Measurements from ENCODE around the gene RASSF1. TPM values are rescaled to one million over a fixed set of nuclear protein-coding genes. Genes with fewer than 3 reads are reported as not detected.

Gene RASSF1
- total and polyA plus RNA-seq, 2 of the 8 experiments (the other 6 are each of a cell fraction or from before 2014, with no cell fraction given) = 10.3 to 15.7 TPM

DNA sequence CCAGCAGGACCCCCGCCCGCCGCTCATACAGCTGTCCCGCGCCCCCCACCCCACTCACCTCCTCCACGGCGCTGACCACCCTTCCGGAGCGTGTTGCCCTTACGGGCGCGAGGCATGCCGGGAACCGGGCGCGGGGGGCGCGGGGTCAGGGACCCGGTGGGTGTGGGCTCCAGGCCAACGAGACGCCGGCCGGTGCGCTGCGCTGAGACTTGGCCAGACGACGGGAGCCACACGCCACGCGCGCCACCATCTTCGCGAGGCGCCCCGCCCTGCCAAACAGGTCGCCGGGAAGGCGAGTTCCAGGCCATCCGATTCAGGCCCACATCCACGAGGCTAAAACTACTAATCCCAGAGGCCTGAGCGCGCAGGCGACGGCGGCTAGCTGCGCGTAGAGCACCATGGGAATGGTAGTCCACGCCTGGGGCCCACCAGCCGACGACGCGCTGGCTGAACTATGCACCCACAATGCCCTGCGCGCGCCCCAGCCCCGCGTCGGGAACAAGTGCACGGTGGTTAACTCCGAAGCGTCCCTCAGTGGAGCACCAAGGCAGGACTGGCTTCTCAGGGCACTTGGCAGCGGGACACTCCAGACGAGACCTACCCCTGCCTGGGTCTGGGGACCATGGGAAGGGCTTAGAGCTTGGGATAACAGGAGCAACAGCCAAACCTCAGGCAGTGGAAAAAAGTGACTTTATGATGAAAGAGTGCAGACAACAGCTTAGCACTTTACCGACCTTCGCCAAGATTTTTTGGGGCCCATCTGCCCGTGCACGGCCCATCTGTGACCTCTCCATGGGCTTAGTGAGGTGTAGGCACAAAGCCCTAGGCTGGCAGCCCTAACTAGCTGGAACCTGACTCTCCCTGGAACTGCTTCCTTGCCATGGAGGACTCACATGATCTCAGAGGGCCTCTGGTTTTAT lies 48.2 kb downstream of the RASSF1 start, which contains the start of gene IFRD2:
TSS of gene IFRD2 (minus strand) at position 271 of the 920 bp plus-strand sequence. CDS start at position 116, 155 bp downstream.
- Histone ChIP-seq H3K23me2 (ENCODE audit: low read depth, low read length) (peaks cover 10% of the 10 kb centered on the region), H2AFZ (ENCODE audit: low read length) (0 out of 2 replicates have a peak within 1 kb of the TSS, but pooled peaks have one; percentile 61), H3K56ac (replicated peaks; ENCODE audit: insufficient read length, low read depth, low read length) (peak within 1 kb of the TSS; percentile 37), H3K4me3 (ENCODE audit: extremely low read depth in 1 of 4, insufficient read depth in 2 of 4, low read depth in 3 of 4, low read length in 4 of 4) (peak within 1 kb of the TSS; percentile 62 to 95 (median 94)), H2BK5ac (ENCODE audit: low read depth, low read length) (peak within 1 kb of the TSS; percentile 67; the same call in 1 of the 2 replicates), H3K9me3 (ENCODE audit: insufficient read depth in 2 of 2, low read depth in 1 of 2, low read length in 1 of 2) (no peaks in the 10 kb centered on the region), H3K4ac (replicated peaks; ENCODE audit: insufficient read length, low read depth, low read length) (peak within 1 kb of the TSS; percentile 88), H4K5ac (ENCODE audit: insufficient read length, low read depth, low read length) (peak within 1 kb of the TSS; percentile 44), H4K91ac (replicated peaks; ENCODE audit: insufficient read length, low read length) (peak within 1 kb of the TSS; percentile 75), H3K27me3 (replicated peaks in 1 of 4; ENCODE audit: control insufficient read depth in 3 of 4, extremely low read depth in 1 of 4, insufficient read depth in 3 of 4, low read length in 3 of 4) (no peaks in the 10 kb centered on the region; a peak in 1 of 7 replicates), H2AK5ac (ENCODE audit: low read depth, low read length) (peak within 1 kb of the TSS; percentile 71; the same call in 1 of the 2 replicates), H4K20me1 (replicated peaks in 1 of 2; ENCODE audit: control insufficient read depth in 1 of 2, insufficient read depth in 2 of 2, low read length in 2 of 2) (peaks cover 0 to 7% of the 10 kb centered on the region in 2 experiments), H4K8ac (ENCODE audit: extremely low read depth, insufficient read depth, low read length) (peak within 1 kb of the TSS; percentile 54; the same call in 1 of the 2 replicates), H3K23ac (ENCODE audit: insufficient read length) (no peak within 1 kb of the TSS), H2BK120ac (replicated peaks; ENCODE audit: low read depth, low read length) (no peak within 1 kb of the TSS), H3K79me1 (ENCODE audit: low read depth, low read length) (peaks cover 8% of the 10 kb centered on the region; the same call in 1 of the 2 replicates), H3K4me2 (ENCODE audit: insufficient read depth in 1 of 2, low read depth in 2 of 2, low read length in 2 of 2) (peak within 1 kb of the TSS; percentile 93 to 95), H2BK15ac (ENCODE audit: low read length) (peak within 1 kb of the TSS; percentile 92; the same call in 1 of the 2 replicates), H2BK12ac (ENCODE audit: low read depth, low read length) (no peak within 1 kb of the TSS), H3K14ac (ENCODE audit: insufficient read length) (no peak within 1 kb of the TSS), H3K36me3 (ENCODE audit: control insufficient read depth in 2 of 4, insufficient read depth in 4 of 4, low read length in 3 of 4) (peaks cover 16 to 27% (median 22%) of the 10 kb centered on the region in 4 experiments), H3K27ac (ENCODE audit: low read depth, low read length) (peak within 1 kb of the TSS; percentile 37; the same call in 1 of the 2 replicates), H2BK20ac (ENCODE audit: low read length) (0 out of 2 replicates have a peak within 1 kb of the TSS, but pooled peaks have one; percentile 61), H3K79me2 (ENCODE audit: control insufficient read depth in 1 of 2, insufficient read depth in 2 of 2, low read length in 2 of 2) (peaks cover 0 to 15% of the 10 kb centered on the region in 2 experiments; a peak in 3 of 4 replicates), H3K9ac (replicated peaks in 1 of 4; ENCODE audit: extremely low read depth in 1 of 4, low read depth in 3 of 4, low read length in 3 of 4) (peak within 1 kb of the TSS in 3 of 4 experiments; percentile 69 to 78 (median 76); a peak in 6 of 7 replicates), H3K18ac (ENCODE audit: extremely low read depth, low read length) (peak within 1 kb of the TSS; percentile 51; the same call in 1 of the 2 replicates), H3K4me1 (replicated peaks in 1 of 4; ENCODE audit: control insufficient read depth in 3 of 4, insufficient read depth in 4 of 4, low read length in 3 of 4) (peaks cover 0 to 7% (median 5%) of the 10 kb centered on the region in 4 experiments; a peak in 4 of 7 replicates)
- DNase-seq (ENCODE audit: low read depth in 1 of 2, low spot score in 2 of 2) (peak; percentile 91 to 94), FAIRE-seq (peak; percentile 91)
- POLR2A ChIA-PET (ENCODE audit: partially characterized antibody) = interaction anchor here (0.7 to 6.8 kb wide), 16 partner anchors 10 to 89 kb away, joined by 3 to 122 read pairs (median 4); partner anchors contain the start of genes HYAL1, HYAL2, LSMEM2 and TUSC2
- WGBS, 2 experiments (ENCODE audit: extremely low coverage in 1 of 2, insufficient coverage in 1 of 2, insufficient read length in 1 of 2, insufficient replicate concordance in 2 of 2, low coverage in 1 of 2, low lambda C conversion rate in 2 of 2, missing lambda C conversion rate in 1 of 2) = 9% methylated on average over 48 of the region's 67 CpGs; no CpG with 5 or more reads in 1 of the 2 experiments
- CTCF ChIA-PET (ENCODE audit: partially characterized antibody) = interaction anchor here (0.5 to 4.3 kb wide), 14 partner anchors 8 to 98 kb away, joined by 3 to 17 read pairs (median 4); partner anchors contain the start of genes HYAL1, HYAL2, LSMEM2 and SEMA3B
- peak; percentile 94 for TF ChIP-seq MAX (IDR thresholded peaks at IDR 0.05)
- TF ChIP-seq SIX5 (IDR thresholded peaks at IDR 0.05; ENCODE audit: low read depth, low read length) = peak; percentile 100
- TF ChIP-seq, protein P1, sequence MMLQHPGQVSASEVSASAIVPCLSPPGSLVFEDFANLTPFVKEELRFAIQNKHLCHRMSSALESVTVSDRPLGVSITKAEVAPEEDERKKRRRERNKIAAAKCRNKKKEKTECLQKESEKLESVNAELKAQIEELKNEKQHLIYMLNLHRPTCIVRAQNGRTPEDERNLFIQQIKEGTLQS (IDR thresholded peaks at IDR 0.05; ENCODE audit: insufficient read depth, low read depth, low read length) = peak; percentile 91
- peak; percentile 72 for TF ChIP-seq CHD2 (IDR thresholded peaks at IDR 0.05; ENCODE audit: low read length)
- 0 out of 2 replicates have a peak, but pooled peaks have one; percentile 20 for TF ChIP-seq TCF12 (IDR thresholded peaks at IDR 0.05; ENCODE audit: low read depth, low read length)
- no peak for TF ChIP-seq BRCA1 (IDR thresholded peaks at IDR 0.05; ENCODE audit: low read depth, low read length)
- peak; percentile 81; the same call in 1 of the 2 replicates for TF ChIP-seq YY1 (IDR thresholded peaks at IDR 0.05; ENCODE audit: low read depth, low read length)
- TF ChIP-seq CREB1 (IDR thresholded peaks at IDR 0.05) = peak; percentile 96

Data from H1 (cell line).